ENCODE results near the gene URM1.

- TF ChIP-seq CTCF (IDR thresholded peaks at IDR 0.05) (no peak), ZFX (IDR thresholded peaks at IDR 0.05; ENCODE audit: borderline replicate concordance) (no peak)
Measured at GRCh38 chr9:128435611-128436010, 64.4 kb downstream of the URM1 start.

Data from 22Rv1 (cell line).